Measurements from ENCODE around the gene PXDN.

Gene PXDN

GRCh38 chr2:1751767-1752725, 7.7 kb upstream of the PXDN start:
- DNase-seq: no peak

GRCh38 chr2:1750933-1751766, 6.8 kb upstream of the PXDN start:
- DNase-seq: peak; percentile 28

- DNase-seq: no peak
Observed at GRCh38 chr2:1750270-1750932, 6.1 kb upstream of the PXDN start.

- DNase-seq: no peak
Observed at GRCh38 chr2:1749489-1750119, 5.3 kb upstream of the PXDN start.

GRCh38 chr2:1748741-1749488, 4.6 kb upstream of the PXDN start:
- no peak for DNase-seq

- no peak for DNase-seq
Observed at GRCh38 chr2:1748176-1748740, 3.9 kb upstream of the PXDN start.

- no peak for DNase-seq
Observed at GRCh38 chr2:1747065-1747941, 3.0 kb upstream of the PXDN start.

GRCh38 chr2:1746174-1747064, 2.1 kb upstream of the PXDN start:
- DNase-seq: no peak

- no peak for DNase-seq
Observed at GRCh38 chr2:1745171-1746023, 1.1 kb upstream of the PXDN start.

- no peak for DNase-seq
Observed at GRCh38 chr2:1744151-1744445, 217 bp downstream of the PXDN start.

GRCh38 chr2:1743396-1744150, 742 bp downstream of the PXDN start:
- no peak for DNase-seq

- DNase-seq: no peak
Observed at GRCh38 chr2:1742681-1743395, 1.5 kb downstream of the PXDN start.

GRCh38 chr2:1742301-1742680, 2.0 kb downstream of the PXDN start:
- no peak for DNase-seq

GRCh38 chr2:1741851-1742250, 2.5 kb downstream of the PXDN start:
- no peak for DNase-seq

- no peak for DNase-seq
Observed at GRCh38 chr2:1740716-1741589, 3.4 kb downstream of the PXDN start.
